GM13977 (cell line): ENCODE measurements around the gene TRPC1.

Experiments used
- DNase-seq: peaks from one replicate; pipeline ENCODE4 v3.0.0; 2012; ENCODE audit warnings: low spot score
- CTCF ChIP-seq: IDR thresholded peaks from 2 replicates; pipeline ENCODE4 v1.5.1; 2012; ENCODE audit warnings: mild to moderate bottlenecking, control low read depth; ENCODE audit not compliant: insufficient read depth; ENCODE audit errors: extremely low read depth, missing control alignments
- in situ Hi-C: fragments of 300-500 bp; cut with MboI; formaldehyde crosslinking; loops from one replicate; pipeline ENCODE4 v1.12.0; 2022; ENCODE audit warnings: low sequenced_read_pairs, low pct_unique_long_range_greater_than_20kb, mixed read lengths, inconsistent platforms; ENCODE audit not compliant: unreplicated experiment

Gene TRPC1

GRCh38 chr3:142796823-142797222, 73.0 kb downstream of the TRPC1 start:
- no peak for TF ChIP-seq CTCF
- in situ Hi-C loops = no loop called here
- no peak for DNase-seq

DNA sequence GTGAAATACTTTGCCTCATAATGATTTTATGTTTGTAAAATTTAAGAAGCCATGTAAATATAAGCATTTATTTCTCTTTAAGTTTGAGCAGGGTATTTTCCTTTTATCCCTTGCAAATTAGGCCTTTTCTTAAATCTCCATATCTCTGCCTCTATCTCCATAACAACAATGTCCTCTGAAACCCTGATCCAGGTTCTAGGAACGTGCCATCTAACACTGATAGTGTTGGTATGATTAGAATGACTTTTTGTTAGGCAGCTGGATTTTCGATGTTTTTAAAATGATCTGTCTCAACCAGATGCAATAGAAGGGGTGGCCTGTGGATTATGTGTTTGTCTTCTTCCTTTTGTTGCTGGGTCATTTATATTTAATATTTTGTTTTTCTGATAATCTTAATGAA, 77.9 kb downstream of the TRPC1 start:
- no peak for DNase-seq
- TF ChIP-seq CTCF = no peak
- in situ Hi-C loops = no loop called here

GRCh38 chr3:142802891-142803290, 79.1 kb downstream of the TRPC1 start:
- no peak for TF ChIP-seq CTCF
- in situ Hi-C loops = no loop called here
- no peak for DNase-seq

DNA sequence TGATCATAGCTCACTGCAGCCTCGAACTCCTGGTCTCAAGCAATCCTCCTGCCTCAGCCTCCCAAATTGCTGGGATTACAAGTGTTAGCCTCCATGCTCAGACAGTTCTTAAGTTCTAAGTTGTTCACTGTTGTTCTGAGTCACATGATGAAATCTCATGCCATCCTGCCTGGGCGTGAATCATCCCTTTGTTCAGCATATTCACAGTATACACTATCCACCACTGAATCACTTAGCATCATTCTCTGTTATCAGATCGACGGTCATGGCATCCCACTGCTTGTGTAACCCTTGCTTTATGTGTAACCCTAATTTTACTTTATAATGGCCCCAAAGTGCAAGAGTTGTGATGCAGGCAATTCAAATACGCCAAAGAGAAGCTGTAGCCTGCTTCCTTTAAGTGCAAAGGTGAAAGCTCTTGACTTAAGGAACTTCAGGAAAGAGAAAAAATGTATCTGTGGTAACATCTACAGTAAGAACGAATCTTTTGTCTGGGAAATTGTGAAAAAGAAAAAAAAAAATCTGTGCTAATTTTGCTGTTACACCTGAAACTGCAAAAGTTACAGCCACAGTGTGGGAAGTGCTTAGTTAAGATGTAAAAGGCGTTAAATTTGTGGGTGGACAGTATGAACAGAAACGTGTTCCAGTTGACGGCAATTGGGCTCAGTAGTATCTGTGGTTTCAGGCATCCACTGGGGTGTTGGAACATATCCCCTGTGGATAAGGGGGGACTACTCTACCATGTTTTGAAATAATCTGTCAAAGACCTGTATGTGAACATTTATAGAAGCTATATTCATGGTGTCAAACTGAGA, 84.5 kb downstream of the TRPC1 start:
- in situ Hi-C loops = no loop called here
- TF ChIP-seq CTCF = no peak
- DNase-seq = no peak

GRCh38 chr3:142809259-142809658, 85.4 kb downstream of the TRPC1 start:
- in situ Hi-C loops = no loop called here
- no peak for DNase-seq
- no peak for TF ChIP-seq CTCF

DNA sequence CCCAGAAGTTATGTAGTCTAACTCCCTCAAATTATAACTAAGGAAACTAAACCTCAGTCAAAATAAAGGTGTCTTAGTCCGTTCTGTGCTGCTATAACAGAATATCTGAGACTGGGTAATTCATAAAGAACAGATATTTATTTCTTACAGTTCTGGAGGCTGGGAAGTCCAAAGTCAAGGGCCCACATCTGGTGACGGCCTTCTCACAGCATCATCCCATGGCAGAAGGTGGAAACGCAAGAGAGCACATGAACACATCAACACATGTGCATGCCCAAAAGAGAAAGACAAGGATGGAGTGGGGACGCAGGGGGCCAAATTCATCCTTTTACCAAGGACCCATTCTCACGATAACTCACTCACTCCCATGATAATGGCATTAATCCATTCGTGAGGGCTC, 92.0 kb downstream of the TRPC1 start:
- in situ Hi-C loops = no loop called here
- TF ChIP-seq CTCF = no peak
- no peak for DNase-seq
